KMS-11 (cell line): Measurements from ENCODE around the gene EML4.
"Not testable (repeated sequence)": the region's sequence is repeated elsewhere in the genome, so short reads cannot be mapped to it uniquely, and the experiment has no call there.

Source experiments
- H2AFZ ChIP-seq: fragments of 200-600 bp; sonication (generic); 2 replicates; pipeline ENCODE4 v1.6.1; 2016; ENCODE audit warnings: antibody characterized with exemption, mixed run types, low read depth
- H3K27ac ChIP-seq: fragments of 200-600 bp; sonication (generic); 2 replicates; pipeline ENCODE4 v1.6.1; 2016; ENCODE audit warnings: mild to moderate bottlenecking, mixed run types
- H3K27me3 ChIP-seq: fragments of 200-600 bp; sonication (generic); 2 replicates; pipeline ENCODE4 v1.6.1; 2017; ENCODE audit warnings: mild to moderate bottlenecking, low read depth, mixed run types, moderate library complexity; ENCODE audit not compliant: insufficient read depth
- H3K36me3 ChIP-seq: fragments of 200-600 bp; sonication (generic); 2 replicates; pipeline ENCODE4 v1.6.1; 2017; ENCODE audit warnings: mild to moderate bottlenecking, mixed run types; ENCODE audit not compliant: insufficient read depth
- H3K4me1 ChIP-seq: fragments of 200-600 bp; sonication (generic); 2 replicates; pipeline ENCODE4 v1.6.1; 2016; ENCODE audit warnings: mild to moderate bottlenecking, low read depth, mixed run types; ENCODE audit not compliant: poor library complexity, severe bottlenecking
- H3K4me2 ChIP-seq: fragments of 200-600 bp; sonication (generic); 2 replicates; pipeline ENCODE4 v1.7.0; 2016; ENCODE audit warnings: mild to moderate bottlenecking, mixed run types
- H3K4me3 ChIP-seq: fragments of 200-600 bp; sonication (generic); IDR thresholded peaks from 2 replicates; pipeline ENCODE4 v1.6.1; 2017; ENCODE audit warnings: low read depth, low read length, mixed read lengths; ENCODE audit not compliant: insufficient read depth
- H3K79me2 ChIP-seq: fragments of 200-600 bp; sonication (generic); 2 replicates; pipeline ENCODE4 v1.6.1; 2016; ENCODE audit warnings: low read depth, mixed run types; ENCODE audit not compliant: insufficient read depth
- H3K9ac ChIP-seq: fragments of 200-600 bp; sonication (generic); 2 replicates; pipeline ENCODE4 v1.6.1; 2016; ENCODE audit warnings: mild to moderate bottlenecking, mixed run types
- H4K20me1 ChIP-seq: fragments of 200-600 bp; sonication (generic); 2 replicates; pipeline ENCODE4 v1.6.1; 2016; ENCODE audit warnings: mild to moderate bottlenecking, mixed run types; ENCODE audit not compliant: insufficient read depth
- CTCF ChIP-seq: fragments of 200-600 bp; sonication (generic); conservative IDR thresholded peaks from 2 replicates; pipeline ENCODE4 v1.6.1; 2017; ENCODE audit warnings: low read depth, mild to moderate bottlenecking, antibody characterized with exemption, low read length, moderate library complexity, mixed read lengths

EML4 gene

GRCh38 chr2:42378415-42378814 is 209.3 kb downstream of the EML4 start:
- no peak overlapping the region for H3K4me3 ChIP-seq
- H3K27ac ChIP-seq: no peak overlapping the region
- no peak for TF ChIP-seq CTCF
- H2AFZ ChIP-seq: no peak overlapping the region
- no peaks in the 10 kb centered on the region for H3K36me3 ChIP-seq
- H4K20me1 ChIP-seq: no peaks in the 10 kb centered on the region
- no peaks in the 10 kb centered on the region for H3K4me1 ChIP-seq
- H3K79me2 ChIP-seq: no peaks in the 10 kb centered on the region
- H3K27me3 ChIP-seq: no peaks in the 10 kb centered on the region
- H3K4me2 ChIP-seq: no peak overlapping the region
- no peak overlapping the region for H3K9ac ChIP-seq

GRCh38 chr2:42380026-42380425 is 210.9 kb downstream of the EML4 start:
- H3K4me1 ChIP-seq, H3K27ac ChIP-seq, H3K36me3 ChIP-seq, H3K79me2 ChIP-seq, H3K4me3 ChIP-seq, H2AFZ ChIP-seq, H3K27me3 ChIP-seq, H4K20me1 ChIP-seq, H3K4me2 ChIP-seq, H3K9ac ChIP-seq: not testable (repeated sequence)

GRCh38 chr2:42382144-42382543 is 213.0 kb downstream of the EML4 start:
- Histone ChIP-seq H3K27ac (no peak overlapping the region), H3K4me1 (no peaks in the 10 kb centered on the region), H3K27me3 (no peaks in the 10 kb centered on the region), H3K4me2 (no peak overlapping the region), H3K9ac (no peak overlapping the region), H3K79me2 (no peaks in the 10 kb centered on the region), H3K36me3 (no peaks in the 10 kb centered on the region), H3K4me3 (no peak overlapping the region), H4K20me1 (no peaks in the 10 kb centered on the region), H2AFZ (no peak overlapping the region)
- no peak for TF ChIP-seq CTCF
